ENCODE data around the gene CBY2. TPM values are rescaled to one million over a fixed set of nuclear protein-coding genes. Genes with fewer than 3 reads are reported as not detected.
"Not testable (repeated sequence)": the region's sequence is repeated elsewhere in the genome, so short reads cannot be mapped to it uniquely, and the experiment has no call there.

Gene CBY2
- total RNA-seq, 1 experiment from 2014 or later: not detected

- Histone ChIP-seq H3K27ac (ENCODE audit: low read length) (no peak overlapping the region), H3K36me3 (ENCODE audit: low read depth, low read length) (no peaks in the 10 kb centered on the region), H3K27me3 (ENCODE audit: low read length) (no peaks in the 10 kb centered on the region), H3K79me2 (ENCODE audit: low read length) (no peaks in the 10 kb centered on the region), H3K4me3 (ENCODE audit: low read length) (no peak overlapping the region), H3K9me2 (replicated peaks; ENCODE audit: low read length) (no peaks in the 10 kb centered on the region), H3K4me2 (ENCODE audit: low read length) (no peak overlapping the region), H4K20me1 (ENCODE audit: low read length) (no peaks in the 10 kb centered on the region), H3K4me1 (ENCODE audit: insufficient read depth, low read length) (peaks cover 13% of the 10 kb centered on the region), H3K9ac (ENCODE audit: low read length) (no peak overlapping the region), H2AFZ (ENCODE audit: low read length) (no peak overlapping the region), H3F3A (ENCODE audit: low read length, unreplicated experiment) (no peaks in the 10 kb centered on the region), H3K9me3 (ENCODE audit: low read length) (no peaks in the 10 kb centered on the region)
- no peak for DNase-seq
- BruUV-seq (replicated peaks): no TSS peak
- ChIA-PET POLR2A (ENCODE audit: unreplicated experiment) (no interaction called here), CTCF (no interaction called here)
- no peak for ATAC-seq
- intact Hi-C loops (cut with micrococcal nuclease): no loop called here
- no peak for TF ChIP-seq EZH2 (IDR thresholded peaks at IDR 0.05; ENCODE audit: low read length, unreplicated experiment)
- no peak for TF ChIP-seq EZH2phosphoT487 (IDR thresholded peaks at IDR 0.05; ENCODE audit: borderline replicate concordance, low read length)
- no peak for TF ChIP-seq CTCF (conservative IDR thresholded peaks at IDR 0.05; ENCODE audit: low read depth, low read length)
Measured at GRCh38 chr13:45662162-45662561, 40.0 kb upstream of the CBY2 start.

- H3K9ac ChIP-seq (ENCODE audit: low read length); CTCF ChIA-PET; H3K9me2 ChIP-seq (replicated peaks; ENCODE audit: low read length); H3K4me2 ChIP-seq (ENCODE audit: low read length); H3K79me2 ChIP-seq (ENCODE audit: low read length); H3K4me3 ChIP-seq (ENCODE audit: low read length); H3K27ac ChIP-seq (ENCODE audit: low read length); DNase-seq; POLR2A ChIA-PET (ENCODE audit: unreplicated experiment); H3K36me3 ChIP-seq (ENCODE audit: low read depth, low read length); H3F3A ChIP-seq (ENCODE audit: low read length, unreplicated experiment); H2AFZ ChIP-seq (ENCODE audit: low read length); BruUV-seq (replicated peaks); intact Hi-C loops (cut with micrococcal nuclease); ATAC-seq; H3K9me3 ChIP-seq (ENCODE audit: low read length); H3K27me3 ChIP-seq (ENCODE audit: low read length); H4K20me1 ChIP-seq (ENCODE audit: low read length): not testable (repeated sequence)
- H3K4me1 ChIP-seq (ENCODE audit: insufficient read depth, low read length): peaks cover 13% of the 10 kb centered on the region
Measured at GRCh38 chr13:45662903-45663302, 39.2 kb upstream of the CBY2 start.

GRCh38 chr13:45669626-45670025 is 32.5 kb upstream of the CBY2 start:
- H2AFZ ChIP-seq (ENCODE audit: low read length); H3K9me2 ChIP-seq (replicated peaks; ENCODE audit: low read length); ATAC-seq; H3K36me3 ChIP-seq (ENCODE audit: low read depth, low read length); H3K4me2 ChIP-seq (ENCODE audit: low read length); DNase-seq; H3K9me3 ChIP-seq (ENCODE audit: low read length); H3K79me2 ChIP-seq (ENCODE audit: low read length); H3K9ac ChIP-seq (ENCODE audit: low read length); H4K20me1 ChIP-seq (ENCODE audit: low read length); intact Hi-C loops (cut with micrococcal nuclease); H3F3A ChIP-seq (ENCODE audit: low read length, unreplicated experiment); H3K27me3 ChIP-seq (ENCODE audit: low read length); BruUV-seq (replicated peaks); H3K4me3 ChIP-seq (ENCODE audit: low read length); CTCF ChIA-PET; POLR2A ChIA-PET (ENCODE audit: unreplicated experiment); H3K27ac ChIP-seq (ENCODE audit: low read length); H3K4me1 ChIP-seq (ENCODE audit: insufficient read depth, low read length): not testable (repeated sequence)

- Histone ChIP-seq H2AFZ (ENCODE audit: low read length) (no peak overlapping the region), H3K27ac (ENCODE audit: low read length) (no peak overlapping the region), H3K79me2 (ENCODE audit: low read length) (no peaks in the 10 kb centered on the region), H3K9me3 (ENCODE audit: low read length) (no peaks in the 10 kb centered on the region), H3K4me3 (ENCODE audit: low read length) (no peak overlapping the region), H3K9me2 (replicated peaks; ENCODE audit: low read length) (no peaks in the 10 kb centered on the region), H3F3A (ENCODE audit: low read length, unreplicated experiment) (no peaks in the 10 kb centered on the region), H3K4me2 (ENCODE audit: low read length) (no peak overlapping the region), H4K20me1 (ENCODE audit: low read length) (no peaks in the 10 kb centered on the region), H3K27me3 (ENCODE audit: low read length) (no peaks in the 10 kb centered on the region), H3K36me3 (ENCODE audit: low read depth, low read length) (no peaks in the 10 kb centered on the region), H3K9ac (ENCODE audit: low read length) (no peak overlapping the region), H3K4me1 (ENCODE audit: insufficient read depth, low read length) (peaks cover 6% of the 10 kb centered on the region)
- no TSS peak for BruUV-seq (replicated peaks)
- ChIA-PET POLR2A (ENCODE audit: unreplicated experiment) (interaction anchor here (0.6 kb wide), 1 partner anchor 370 kb away, joined by 3 read pairs; no protein-coding TSS in a partner anchor), CTCF (interaction anchor here (0.6 kb wide), 1 partner anchor 59 kb away, joined by 3 read pairs; no protein-coding TSS in a partner anchor)
- ATAC-seq (no peak), DNase-seq (no peak)
- intact Hi-C loops (cut with micrococcal nuclease): no loop called here
- TF ChIP-seq EZH2 (IDR thresholded peaks at IDR 0.05; ENCODE audit: low read length, unreplicated experiment) (no peak), EZH2phosphoT487 (IDR thresholded peaks at IDR 0.05; ENCODE audit: borderline replicate concordance, low read length) (no peak), CTCF (conservative IDR thresholded peaks at IDR 0.05; ENCODE audit: low read depth, low read length) (no peak)
Measured at GRCh38 chr13:45670189-45670885, 31.8 kb upstream of the CBY2 start.
